ENCODE measurements around the gene ALDH5A1. TPM values are rescaled to one million over a fixed set of nuclear protein-coding genes. Genes with fewer than 3 reads are reported as not detected.

ALDH5A1 gene
- total RNA-seq, 6 experiments from 2014 or later, result 0.55 to 2.2 (median 1.2) TPM

- peaks cover 2% of the 10 kb centered on the region; the same call in 1 of the 2 replicates for H3K27me3 Mint-ChIP-seq (ENCODE audit: insufficient read depth)
- H3K4me1 Mint-ChIP-seq (ENCODE audit: low read depth), result peaks cover 9% of the 10 kb centered on the region
- H3K36me3 Mint-ChIP-seq (ENCODE audit: low read depth), result no peaks in the 10 kb centered on the region
- H3K4me3 Mint-ChIP-seq, result no peak overlapping the region
- DNase-seq, result peak; percentile 11
- 0 out of 2 replicates have a peak overlapping the region, but pooled peaks have one; percentile 3 for H3K27ac Mint-ChIP-seq
- no peak for TF ChIP-seq CTCF (IDR thresholded peaks at IDR 0.05)
- H3K9me3 Mint-ChIP-seq, result no peaks in the 10 kb centered on the region
Observed at GRCh38 chr6:24484657-24485323, 10.0 kb upstream of the ALDH5A1 start.

- Mint-ChIP-seq H3K36me3 (ENCODE audit: low read depth) (no peaks in the 10 kb centered on the region), H3K4me1 (ENCODE audit: low read depth) (peaks cover 9% of the 10 kb centered on the region), H3K27me3 (ENCODE audit: insufficient read depth) (peaks cover 5% of the 10 kb centered on the region; the same call in 1 of the 2 replicates), H3K9me3 (no peaks in the 10 kb centered on the region), H3K4me3 (no peak overlapping the region), H3K27ac (no peak overlapping the region)
- TF ChIP-seq CTCF (IDR thresholded peaks at IDR 0.05), result no peak
- DNase-seq, result no peak
Observed at GRCh38 chr6:24486065-24486464, 8.7 kb upstream of the ALDH5A1 start.

- H3K27me3 Mint-ChIP-seq (ENCODE audit: insufficient read depth), result peaks cover 10% of the 10 kb centered on the region
- H3K4me1 Mint-ChIP-seq (ENCODE audit: low read depth), result peaks cover 8% of the 10 kb centered on the region
- no peaks in the 10 kb centered on the region for H3K9me3 Mint-ChIP-seq
- no peak for TF ChIP-seq CTCF (IDR thresholded peaks at IDR 0.05)
- H3K27ac Mint-ChIP-seq, result no peak within 1 kb of the TSS
- no peak within 1 kb of the TSS for H3K4me3 Mint-ChIP-seq
- DNase-seq, result no peak
- no peaks in the 10 kb centered on the region for H3K36me3 Mint-ChIP-seq (ENCODE audit: low read depth)
Observed at GRCh38 chr6:24489470-24489869, 5.3 kb upstream of the ALDH5A1 start, which contains the start of gene GPLD1. Gene GPLD1, minus strand, starts transcription at chr6:24489578. Its CDS starts 67 bp downstream, at chr6:24489511.

- Mint-ChIP-seq H3K36me3 (ENCODE audit: low read depth) (no peaks in the 10 kb centered on the region), H3K27ac (no peak overlapping the region), H3K27me3 (ENCODE audit: insufficient read depth) (peaks cover 11% of the 10 kb centered on the region), H3K4me1 (ENCODE audit: low read depth) (peaks cover 4% of the 10 kb centered on the region), H3K9me3 (no peaks in the 10 kb centered on the region), H3K4me3 (no peak overlapping the region)
- no peak for TF ChIP-seq CTCF (IDR thresholded peaks at IDR 0.05)
- DNase-seq, result peak; percentile 11
Observed at GRCh38 chr6:24489881-24490280, 4.9 kb upstream of the ALDH5A1 start.

- H3K27ac Mint-ChIP-seq, result no peak overlapping the region
- H3K9me3 Mint-ChIP-seq, result no peaks in the 10 kb centered on the region
- no peak for TF ChIP-seq CTCF (IDR thresholded peaks at IDR 0.05)
- peaks cover 11% of the 10 kb centered on the region for H3K27me3 Mint-ChIP-seq (ENCODE audit: insufficient read depth)
- H3K4me3 Mint-ChIP-seq, result no peak overlapping the region
- DNase-seq, result no peak
- no peaks in the 10 kb centered on the region for H3K36me3 Mint-ChIP-seq (ENCODE audit: low read depth)
- no peaks in the 10 kb centered on the region for H3K4me1 Mint-ChIP-seq (ENCODE audit: low read depth)
Observed at GRCh38 chr6:24490948-24491347, 3.8 kb upstream of the ALDH5A1 start.

Measured in HFFc6 (cell line).